ENCODE results near the gene PTGDR2.

- TF ChIP-seq POLR2A (IDR thresholded peaks at IDR 0.05; ENCODE audit: borderline replicate concordance, extremely low read depth, insufficient read depth, insufficient read length) (no peak), CTCF (IDR thresholded peaks at IDR 0.05 in 2 of 3, conservative IDR thresholded peaks at IDR 0.05 in 1 of 3; ENCODE audit: borderline replicate concordance in 1 of 3, insufficient read depth in 1 of 3, low read depth in 2 of 3, low read length in 2 of 3) (no peak), POLR2AphosphoS5 (IDR thresholded peaks at IDR 0.05; ENCODE audit: low read depth, low read length) (no peak), MAX (IDR thresholded peaks at IDR 0.05) (no peak), SRF (IDR thresholded peaks at IDR 0.05; ENCODE audit: low read depth) (no peak), YY1 (IDR thresholded peaks at IDR 0.05; ENCODE audit: extremely low read depth, insufficient replicate concordance, low read depth, low read length) (no peak), ZNF274 (IDR thresholded peaks at IDR 0.05; ENCODE audit: low read depth, low read length) (no peak), RAD21 (IDR thresholded peaks at IDR 0.05; ENCODE audit: low read depth) (no peak), EZH2phosphoT487 (IDR thresholded peaks at IDR 0.05; ENCODE audit: borderline replicate concordance) (no peak), CEBPB (IDR thresholded peaks at IDR 0.05; ENCODE audit: low read depth) (no peak)
Measured at GRCh38 chr11:60879104-60879503, 23.4 kb upstream of the PTGDR2 start.

Data from HCT116 (cell line).